ENCODE data around the gene KNDC1.

- no peak for TF ChIP-seq CTCF (IDR thresholded peaks at IDR 0.05)
- no peak for TF ChIP-seq POLR2A (IDR thresholded peaks at IDR 0.05)
Measured at GRCh38 chr10:133161486-133162109, 1.6 kb downstream of the KNDC1 start.

All from Peyer's patch (tissue), 4 donors.